HepG2 (cell line): Measurements from ENCODE around the gene ATRNL1. TPM values are rescaled to one million over a fixed set of nuclear protein-coding genes. Genes with fewer than 3 reads are reported as not detected.

Source experiments
- ATAC-seq: fragments of 200-7000 bp; cut with Tn5 transposase; 3 replicates; pipeline ENCODE4 v1.9.1; 2020; ENCODE audit warnings: mild to moderate bottlenecking, moderate library complexity
- BruUV-seq: library from RNA; stranded (reverse); fragments of 400-500 nt; replicated peaks from 2 replicates; lab custom pipeline; 2021; lab: Mats Ljungman, UMichigan
- CTCF ChIA-PET: fragments of 300-600 bp; formaldehyde crosslinking; extraction: SDS; loops from one replicate; lab custom pipeline; 2021; ENCODE audit warnings: low total read pairs, inconsistent platforms, low intra/inter-chr PET ratio; lab: Yijun Ruan, JAX
- POLR2A ChIA-PET: fragments of 350-600 bp; sonication (Branson Sonifier 250); formaldehyde crosslinking; loops from one replicate; lab custom pipeline; 2020; ENCODE audit warnings: antibody characterized with exemption, inconsistent platforms; lab: Yijun Ruan, JAX
- DNase-seq: peaks from one replicate; pipeline ENCODE4 v3.0.0-alpha.2; 2015; ENCODE audit warnings: low spot score
- FAIRE-seq: peaks from 3 replicates; lab custom pipeline; 2011; peaks lifted over from hg19 to GRCh38; lab: Jason Lieb, UNC
- H2AFZ ChIP-seq: one replicate; pipeline ENCODE4 v1.6.1; 2011; ENCODE audit warnings: low read length, inconsistent platforms
- H3K27ac ChIP-seq: fragments of 300-600 bp; 3 replicates; pipeline ENCODE4 v1.8.0; 2011; ENCODE audit warnings: mixed run types, mild to moderate bottlenecking, mixed read lengths, low read length, inconsistent platforms; ENCODE audit not compliant: insufficient read depth; ENCODE audit errors: extremely low read length
- H3K27me3 ChIP-seq, 2 experiments: fragments of 200-600 bp in 1 of 2; 2 replicates in 1 of 2; 3 replicates in 1 of 2; pipeline versions ENCODE4 v1.6.0 to v1.8.0; 2011; ENCODE audit warnings: low read length in 2 of 2, mild to moderate bottlenecking in 2 of 2, moderate library complexity in 2 of 2, inconsistent platforms in 1 of 2; ENCODE audit not compliant: insufficient read depth in 2 of 2, control insufficient read depth in 1 of 2
- H3K36me3 ChIP-seq, 2 experiments: fragments of 200-600 bp in 1 of 2; replicated peaks in 1 of 2; 2 replicates in 1 of 2; 3 replicates in 1 of 2; pipeline versions ENCODE4 v1.5.1 to v1.8.0; 2011; ENCODE audit warnings: low read length in 2 of 2, inconsistent platforms in 1 of 2; ENCODE audit not compliant: insufficient read depth in 2 of 2, control insufficient read depth in 1 of 2
- H3K4me1 ChIP-seq: 2 replicates; pipeline ENCODE4 v1.5.1; 2012; ENCODE audit warnings: low read length, inconsistent platforms; ENCODE audit not compliant: insufficient read depth
- H3K4me2 ChIP-seq: 2 replicates; pipeline ENCODE4 v1.6.0; 2011; ENCODE audit warnings: low read depth, low read length, inconsistent platforms
- H3K4me3 ChIP-seq, 3 experiments: fragments of 200-600 bp in 1 of 3; sonication (generic), shearing (Covaris generic) in 1 of 3; replicated peaks in 1 of 3; 2 replicates each; pipeline ENCODE4 v1.5.1; 2011 to 2016; ENCODE audit warnings: low read length in 3 of 3, inconsistent platforms in 2 of 3, low read depth in 2 of 3, mild to moderate bottlenecking in 2 of 3, control low read depth in 1 of 3, mixed read lengths in 1 of 3; ENCODE audit not compliant: insufficient read depth in 1 of 3
- H3K79me2 ChIP-seq: one replicate; pipeline ENCODE4 v1.6.1; 2011; ENCODE audit warnings: low read length, inconsistent platforms; ENCODE audit not compliant: insufficient read depth
- H3K9ac ChIP-seq: 2 replicates; pipeline ENCODE4 v1.6.0; 2011; ENCODE audit warnings: mild to moderate bottlenecking, low read depth, low read length, inconsistent platforms; ENCODE audit not compliant: insufficient read depth
- H3K9me3 ChIP-seq: 2 replicates; pipeline ENCODE4 v1.5.1; 2012; ENCODE audit warnings: mild to moderate bottlenecking, low read length
- H4K20me1 ChIP-seq: 2 replicates; pipeline ENCODE4 v1.6.0; 2011; ENCODE audit warnings: inconsistent platforms, mild to moderate bottlenecking, low read length, moderate library complexity; ENCODE audit not compliant: insufficient read depth
- CEBPG ChIP-seq: IDR thresholded peaks from 2 replicates; pipeline ENCODE4 v1.6.1; 2016
- GLI4 ChIP-seq: sonication (generic); formaldehyde crosslinking; IDR thresholded peaks from 2 replicates; pipeline ENCODE4 v1.5.1; 2020; ENCODE audit warnings: missing genetic modification reagents, mild to moderate bottlenecking, moderate library complexity, borderline replicate concordance
- MBD4 ChIP-seq: IDR thresholded peaks from 2 replicates; pipeline ENCODE4 v1.6.1; 2012; ENCODE audit warnings: low read length, inconsistent platforms, borderline replicate concordance
- MYC ChIP-seq: sonication (generic); formaldehyde crosslinking; IDR thresholded peaks from 2 replicates; pipeline ENCODE4 v1.9.0; 2021; ENCODE audit warnings: missing genetic modification reagents, borderline replicate concordance
- TOE1 ChIP-seq: sonication (generic); formaldehyde crosslinking; IDR thresholded peaks from 2 replicates; pipeline ENCODE4 v1.4.0; 2020; ENCODE audit warnings: mild to moderate bottlenecking, missing genetic modification reagents
- ZFP1 ChIP-seq: IDR thresholded peaks from 2 replicates; pipeline ENCODE4 v1.6.1; 2016
- ZFP36 ChIP-seq: fragments of 150-350 bp; IDR thresholded peaks from 2 replicates; pipeline ENCODE4 v1.6.1; 2018; ENCODE audit warnings: borderline replicate concordance, low read length, low read depth; ENCODE audit not compliant: partially characterized antibody
- ZNF317 ChIP-seq: sonication (generic); formaldehyde crosslinking; IDR thresholded peaks from 2 replicates; pipeline ENCODE4 v1.5.0; 2020; ENCODE audit warnings: mild to moderate bottlenecking, missing genetic modification reagents
- ZNF350 ChIP-seq: sonication (generic); formaldehyde crosslinking; IDR thresholded peaks from 2 replicates; pipeline ENCODE4 v1.4.0; 2020; ENCODE audit warnings: mild to moderate bottlenecking, low read depth, missing genetic modification reagents, borderline replicate concordance
- WGBS: methylation state at CpG from one replicate; pipeline ENCODE4 v1.1.6; 2017; ENCODE audit warnings: low lambda C conversion rate; 5-methylcytosine and 5-hydroxymethylcytosine counted together
- in situ Hi-C: cut with HindIII; loops from 2 replicates; pipeline ENCODE4 v1.10.0; 2017; ENCODE audit warnings: low pct_unique_long_range_greater_than_20kb; ENCODE audit not compliant: extremely low pct_ligation_motif_present
- intact Hi-C: fragments of 100-400 bp; cut with micrococcal nuclease; formaldehyde crosslinking; loops from one replicate; pipeline ENCODE4 v1.10.0; 2022; ENCODE audit not compliant: unreplicated experiment
- polyA plus RNA-seq, 8 experiments: library from polyadenylated mRNA; depleted of rRNA in 3 of 8; stranded (reverse) in 7 of 8; unstranded in 1 of 8; fragments of >200 nt; fragmentation: Illumina TruSeq in 4 of 8; extraction: Trizol in 4 of 8; gene quantifications; 2 replicates each; pipeline versions ENCODE4 v1.2.1 to v1.2.3, GENCODE V29; 2011 to 2016; ENCODE audit warnings: low read depth in 4 of 8, missing spikeins in 1 of 8, mixed read lengths in 1 of 8; ENCODE audit not compliant: insufficient read depth in 1 of 8
- total RNA-seq, 5 experiments: library from RNA; depleted of rRNA; stranded (reverse); fragments of >200 nt; fragmentation: Illumina TruSeq; extraction: Trizol; gene quantifications; 2 replicates each; pipeline ENCODE4 v1.2.3, GENCODE V29; 2016; ENCODE audit warnings: low read depth in 1 of 5
- TF ChIP-seq, protein P1 (sequence below): sonication (generic); formaldehyde crosslinking; IDR thresholded peaks from 2 replicates; pipeline ENCODE4 v1.9.0; 2021; ENCODE audit warnings: missing genetic modification reagents, borderline replicate concordance

Gene ATRNL1
- total and polyA plus RNA-seq, 2 of the 13 experiments (the other 11 are each of a cell fraction or from before 2014, with no cell fraction given): 0.04 TPM; not detected in 1

DNA sequence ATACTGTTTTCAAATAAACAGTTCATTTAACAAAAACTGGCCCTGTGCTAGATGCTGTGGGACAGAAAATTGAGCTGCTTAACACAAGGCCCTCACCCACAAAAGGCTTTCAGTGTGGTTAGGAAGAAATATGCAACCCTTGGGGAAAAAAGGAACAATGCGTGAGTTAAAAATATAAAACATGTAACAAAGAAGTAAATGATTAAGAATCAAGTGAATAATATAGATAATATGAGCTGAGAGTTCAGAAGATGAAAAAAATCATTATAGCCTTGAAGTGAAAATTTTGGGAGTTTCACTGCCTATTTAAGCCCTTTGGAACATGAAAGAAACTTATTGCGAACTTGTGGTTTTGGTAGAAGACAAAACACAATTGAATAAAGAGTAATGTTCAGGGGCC is 684.5 kb downstream of the ATRNL1 start:
- BruUV-seq: no TSS peak
- H3K4me1 ChIP-seq: no peaks in the 10 kb centered on the region
- no peaks in the 10 kb centered on the region for H3K79me2 ChIP-seq
- WGBS: 57% methylated on average over 2 of the region's 2 CpGs
- H3K36me3 ChIP-seq: no peaks in the 10 kb centered on the region
- no peak overlapping the region for H3K9ac ChIP-seq
- no peaks in the 10 kb centered on the region; a peak in 1 of 5 replicates for H3K27me3 ChIP-seq
- CTCF ChIA-PET: no interaction called here
- intact Hi-C loops (no loop called here), in situ Hi-C loops (no loop called here)
- no peak overlapping the region for H3K27ac ChIP-seq
- H3K9me3 ChIP-seq: no peaks in the 10 kb centered on the region
- H4K20me1 ChIP-seq: no peaks in the 10 kb centered on the region
- FAIRE-seq: no peak
- DNase-seq: no peak
- H2AFZ ChIP-seq: no peak overlapping the region
- POLR2A ChIA-PET: no interaction called here
- H3K4me2 ChIP-seq: no peak overlapping the region
- no peak for ATAC-seq
- H3K4me3 ChIP-seq: no peak overlapping the region
- TF ChIP-seq CEBPG (CRISPR knock-in tag) (no peak), ZNF350 (no peak), TOE1 (CRISPR knock-in tag) (no peak), MYC (CRISPR knock-in tag) (no peak), MBD4 (no peak), ZNF317 (CRISPR knock-in tag) (no peak), ZFP36 (no peak)

DNA sequence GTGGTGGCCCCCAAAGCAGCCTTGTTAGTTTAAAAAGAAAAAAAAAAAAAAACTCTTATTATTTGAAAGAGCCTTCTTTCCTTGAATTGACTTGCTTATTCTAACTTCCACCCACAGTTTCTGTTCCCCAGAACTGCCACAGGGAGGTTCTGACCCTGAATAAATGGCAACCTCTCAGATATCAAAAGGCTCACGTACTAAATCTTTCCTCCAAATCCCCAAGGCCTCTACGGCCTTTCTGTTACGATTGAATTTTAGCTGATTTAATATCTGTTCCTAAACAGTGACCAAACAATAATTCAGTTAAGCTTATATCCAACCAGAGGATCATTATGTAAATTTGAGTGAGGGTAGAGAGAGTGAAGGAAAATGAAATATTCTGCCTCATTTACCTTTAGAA is 697.1 kb downstream of the ATRNL1 start:
- H3K36me3 ChIP-seq: no peaks in the 10 kb centered on the region
- FAIRE-seq: no peak
- no peak overlapping the region for H3K9ac ChIP-seq
- H3K4me2 ChIP-seq: no peak overlapping the region
- DNase-seq: no peak
- no peak overlapping the region for H3K27ac ChIP-seq
- no peaks in the 10 kb centered on the region for H3K4me1 ChIP-seq
- H2AFZ ChIP-seq: no peak overlapping the region
- no peaks in the 10 kb centered on the region for H3K79me2 ChIP-seq
- no peak overlapping the region for H3K4me3 ChIP-seq
- in situ Hi-C loops: no loop called here
- intact Hi-C loops: no loop called here
- no peaks in the 10 kb centered on the region for H3K9me3 ChIP-seq
- POLR2A ChIA-PET: no interaction called here
- no peaks in the 10 kb centered on the region for H3K27me3 ChIP-seq
- no peak for ATAC-seq
- H4K20me1 ChIP-seq: no peaks in the 10 kb centered on the region
- no peak for TF ChIP-seq ZFP1 (CRISPR knock-in tag)
- TF ChIP-seq GLI4 (CRISPR knock-in tag): no peak
- TF ChIP-seq, protein P1, sequence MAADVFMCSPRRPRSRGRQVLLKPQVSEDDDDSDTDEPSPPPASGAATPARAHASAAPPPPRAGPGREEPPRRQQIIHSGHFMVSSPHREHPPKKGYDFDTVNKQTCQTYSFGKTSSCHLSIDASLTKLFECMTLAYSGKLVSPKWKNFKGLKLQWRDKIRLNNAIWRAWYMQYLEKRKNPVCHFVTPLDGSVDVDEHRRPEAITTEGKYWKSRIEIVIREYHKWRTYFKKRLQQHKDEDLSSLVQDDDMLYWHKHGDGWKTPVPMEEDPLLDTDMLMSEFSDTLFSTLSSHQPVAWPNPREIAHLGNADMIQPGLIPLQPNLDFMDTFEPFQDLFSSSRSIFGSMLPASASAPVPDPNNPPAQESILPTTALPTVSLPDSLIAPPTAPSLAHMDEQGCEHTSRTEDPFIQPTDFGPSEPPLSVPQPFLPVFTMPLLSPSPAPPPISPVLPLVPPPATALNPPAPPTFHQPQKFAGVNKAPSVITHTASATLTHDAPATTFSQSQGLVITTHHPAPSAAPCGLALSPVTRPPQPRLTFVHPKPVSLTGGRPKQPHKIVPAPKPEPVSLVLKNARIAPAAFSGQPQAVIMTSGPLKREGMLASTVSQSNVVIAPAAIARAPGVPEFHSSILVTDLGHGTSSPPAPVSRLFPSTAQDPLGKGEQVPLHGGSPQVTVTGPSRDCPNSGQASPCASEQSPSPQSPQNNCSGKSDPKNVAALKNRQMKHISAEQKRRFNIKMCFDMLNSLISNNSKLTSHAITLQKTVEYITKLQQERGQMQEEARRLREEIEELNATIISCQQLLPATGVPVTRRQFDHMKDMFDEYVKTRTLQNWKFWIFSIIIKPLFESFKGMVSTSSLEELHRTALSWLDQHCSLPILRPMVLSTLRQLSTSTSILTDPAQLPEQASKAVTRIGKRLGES (CRISPR knock-in tag): no peak
- TF ChIP-seq, all 625 proteins: peak for 0
- CTCF ChIA-PET: no interaction called here
- WGBS: 1% methylated on average over 3 of the region's 3 CpGs
- BruUV-seq: no TSS peak
